Naive thymus-derived CD4-positive, alpha-beta T cell (primary cell): Measurements from ENCODE around the gene BCL11A. TPM values are rescaled to one million over a fixed set of nuclear protein-coding genes. Genes with fewer than 3 reads are reported as not detected.
A peak's percentile ranks its signal among the peaks of the same experiment; 100 is the strongest.

Experiments used
- ATAC-seq: fragments of 150-1000 bp; cut with Tn5 transposase; 2 replicates; pipeline ENCODE4 v1.10.0; 2021; ENCODE audit warnings: mild to moderate bottlenecking, moderate library complexity
- CTCF ChIA-PET: fragments of 350-600 bp; sonication (Branson Sonifier 250); formaldehyde crosslinking; loops from one replicate; lab custom pipeline; 2021; ENCODE audit warnings: antibody characterized with exemption; lab: Charles Lee
- POLR2A ChIA-PET: fragments of 350-600 bp; sonication (Branson Sonifier 250); formaldehyde crosslinking; loops from one replicate; lab custom pipeline; 2021; ENCODE audit warnings: antibody characterized with exemption, inconsistent platforms; lab: Charles Lee
- DNase-seq, 9 donors: peaks; one replicate each; pipeline versions ENCODE4 v3.0.0 to v3.0.0-alpha.2; 2020 to 2022; ENCODE audit warnings: mixed read lengths in 1 of 9
- H3K27ac ChIP-seq: one replicate; pipeline ENCODE4 v1.7.0; 2013; ENCODE audit warnings: mild to moderate bottlenecking, low read depth, low read length, moderate library complexity
- H3K27me3 ChIP-seq, 2 donors: one replicate each; pipeline ENCODE4 v1.7.0; 2013; ENCODE audit warnings: low read length in 2 of 2, mild to moderate bottlenecking in 2 of 2, moderate library complexity in 2 of 2; ENCODE audit not compliant: control insufficient read depth in 2 of 2, insufficient read depth in 2 of 2
- H3K36me3 ChIP-seq, 3 experiments: 1 replicate in 2 of 3; 2 replicates in 1 of 3; pipeline ENCODE4 v1.7.0; 2013; ENCODE audit warnings: low read length in 3 of 3, mild to moderate bottlenecking in 3 of 3, moderate library complexity in 1 of 3; ENCODE audit not compliant: insufficient read depth in 3 of 3, control insufficient read depth in 2 of 3
- H3K4me1 ChIP-seq, 2 donors: one replicate each; pipeline ENCODE4 v1.7.0; 2013; ENCODE audit warnings: low read length in 2 of 2, mild to moderate bottlenecking in 2 of 2, moderate library complexity in 1 of 2; ENCODE audit not compliant: control insufficient read depth in 2 of 2, insufficient read depth in 2 of 2
- H3K4me3 ChIP-seq: 2 replicates; pipeline ENCODE4 v1.7.0; 2013; ENCODE audit warnings: mild to moderate bottlenecking, low read length
- H3K9me3 ChIP-seq, 3 experiments: 1 replicate in 2 of 3; 2 replicates in 1 of 3; pipeline ENCODE4 v1.7.0; 2013; ENCODE audit warnings: low read length in 3 of 3; ENCODE audit not compliant: control insufficient read depth in 2 of 3
- H3K27ac Mint-ChIP-seq, 9 donors: one replicate each; pipeline ENCODE4 v1.8.0; 2020 to 2022; ENCODE audit warnings: mixed read lengths in 9 of 9, mild to moderate bottlenecking in 8 of 9, moderate library complexity in 5 of 9, inconsistent platforms in 2 of 9
- H3K27me3 Mint-ChIP-seq, 5 donors: one replicate each; pipeline ENCODE4 v1.8.0; 2021 to 2022; ENCODE audit warnings: mixed read lengths in 5 of 5, mild to moderate bottlenecking in 1 of 5
- H3K36me3 Mint-ChIP-seq, 5 donors: one replicate each; pipeline ENCODE4 v1.8.0; 2020 to 2022; ENCODE audit warnings: mixed read lengths in 5 of 5, mild to moderate bottlenecking in 3 of 5, inconsistent platforms in 1 of 5
- H3K4me1 Mint-ChIP-seq, 7 donors: one replicate each; pipeline ENCODE4 v1.8.0; 2020 to 2022; ENCODE audit warnings: mixed read lengths in 7 of 7, mild to moderate bottlenecking in 3 of 7, inconsistent platforms in 1 of 7
- H3K4me3 Mint-ChIP-seq, 10 donors: one replicate each; pipeline ENCODE4 v1.8.0; 2020 to 2022; ENCODE audit warnings: mild to moderate bottlenecking in 10 of 10, mixed read lengths in 10 of 10, moderate library complexity in 6 of 10, inconsistent platforms in 2 of 10
- H3K9me3 Mint-ChIP-seq, 11 donors: one replicate each; pipeline ENCODE4 v1.8.0; 2020 to 2022; ENCODE audit warnings: mixed read lengths in 11 of 11, mild to moderate bottlenecking in 4 of 11, inconsistent platforms in 1 of 11, moderate library complexity in 1 of 11
- intact Hi-C, 2 donors: fragments of 100-400 bp; cut with micrococcal nuclease; formaldehyde crosslinking; loops; one replicate each; pipeline ENCODE4 v1.15.1; 2023
- polyA plus RNA-seq, 2 donors: library from polyadenylated mRNA; unstranded; fragments of 300-500 nt; fragmentation: Illumina TruSeq; gene quantifications; one replicate each; pipeline ENCODE4 v1.2.3, GENCODE V29; 2021
- total RNA-seq, 6 experiments: library from RNA in 5 of 6; stranded (reverse) in 5 of 6; gene quantifications; 1 replicate in 5 of 6; 2 replicates in 1 of 6; pipeline ENCODE4 v1.2.3 and lab custom pipeline; 2021 to 2026

The BCL11A gene
- total and polyA plus RNA-seq, 7 experiments from 2014 or later = 1.5 to 26.2 (median 2.5) TPM; not detected in 1

DNA sequence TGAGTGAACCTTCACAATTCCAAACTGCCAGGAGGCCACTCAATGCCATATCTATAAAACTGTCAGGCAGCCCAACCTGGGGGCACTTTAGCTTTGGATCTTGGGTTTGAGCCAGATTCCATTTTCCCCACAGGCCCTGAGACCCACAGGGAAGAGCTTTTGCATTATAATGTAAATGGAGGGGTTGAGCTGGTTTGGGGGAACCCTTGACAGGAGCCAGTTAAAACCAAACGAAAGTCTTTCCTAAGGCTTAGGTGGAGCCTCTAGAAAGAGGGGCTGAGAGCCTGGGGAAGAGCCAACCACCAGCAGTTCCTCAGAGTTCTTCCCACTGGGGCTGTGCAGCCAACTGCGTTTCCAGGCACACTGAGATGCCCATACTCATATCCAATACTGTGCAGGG lies 42.7 kb downstream of the BCL11A start:
- H3K27me3 ChIP-seq = no peaks in the 10 kb centered on the region
- no peaks in the 10 kb centered on the region for H3K36me3 Mint-ChIP-seq
- H3K4me1 ChIP-seq = no peaks in the 10 kb centered on the region
- H3K27me3 Mint-ChIP-seq = peaks cover 23 to 60% (median 32%) of the 10 kb centered on the region in 5 donors
- no peak overlapping the region for H3K27ac Mint-ChIP-seq
- ATAC-seq (no peak), DNase-seq (no peak)
- no peak overlapping the region for H3K4me3 ChIP-seq
- peaks cover 0 to 4% (median 0%) of the 10 kb centered on the region in 11 donors for H3K9me3 Mint-ChIP-seq
- peaks cover 0 to 15% (median 5%) of the 10 kb centered on the region in 7 donors for H3K4me1 Mint-ChIP-seq
- no peaks in the 10 kb centered on the region for H3K36me3 ChIP-seq
- H3K4me3 Mint-ChIP-seq = no peak overlapping the region
- intact Hi-C loops = no loop called here
- ChIA-PET POLR2A (no interaction called here), CTCF (interaction anchor here (1.8 kb wide), 1 partner anchor 12 kb away, joined by 4 read pairs; no protein-coding TSS in a partner anchor)
- no peaks in the 10 kb centered on the region for H3K9me3 ChIP-seq
- no peak overlapping the region for H3K27ac ChIP-seq

DNA sequence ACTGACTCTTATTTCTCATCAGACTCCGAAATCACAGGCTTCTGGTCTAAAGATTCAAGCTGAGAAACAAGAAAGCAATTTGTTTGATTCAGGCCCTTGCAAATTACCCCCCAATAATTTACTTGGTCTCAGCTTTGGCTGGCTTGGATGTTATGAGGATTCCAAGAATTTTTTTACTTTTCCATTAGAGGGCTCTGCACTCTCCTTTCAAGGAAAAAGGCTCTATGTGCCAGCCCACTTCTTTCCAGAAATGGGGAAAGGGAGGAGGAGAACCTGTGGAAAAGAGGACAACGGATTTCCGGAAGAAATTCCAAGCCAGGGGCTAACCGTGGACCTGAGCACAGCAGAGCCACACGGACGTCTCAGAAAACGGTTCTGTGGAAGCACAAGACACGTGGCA lies 44.4 kb downstream of the BCL11A start:
- Mint-ChIP-seq H3K4me3 (no peak overlapping the region), H3K27ac (no peak overlapping the region), H3K27me3 (peaks cover 26 to 64% (median 36%) of the 10 kb centered on the region in 5 donors), H3K36me3 (no peaks in the 10 kb centered on the region), H3K4me1 (peaks cover 0 to 8% (median 0%) of the 10 kb centered on the region in 7 donors), H3K9me3 (peaks cover 0 to 4% (median 0%) of the 10 kb centered on the region in 11 donors)
- Histone ChIP-seq H3K9me3 (no peaks in the 10 kb centered on the region), H3K4me3 (no peak overlapping the region), H3K4me1 (no peaks in the 10 kb centered on the region), H3K27ac (no peak overlapping the region), H3K27me3 (no peaks in the 10 kb centered on the region), H3K36me3 (no peaks in the 10 kb centered on the region)
- ChIA-PET POLR2A (no interaction called here), CTCF (no interaction called here)
- DNase-seq = no peak
- intact Hi-C loops = no loop called here
- no peak for ATAC-seq

GRCh38 chr2:60508339-60508917 lies 45.0 kb downstream of the BCL11A start:
- ATAC-seq = no peak
- Histone ChIP-seq H3K4me3 (no peak overlapping the region), H3K27me3 (no peaks in the 10 kb centered on the region), H3K9me3 (no peaks in the 10 kb centered on the region), H3K36me3 (no peaks in the 10 kb centered on the region), H3K4me1 (no peaks in the 10 kb centered on the region), H3K27ac (no peak overlapping the region)
- intact Hi-C loops = no loop called here
- Mint-ChIP-seq H3K4me3 (no peak overlapping the region), H3K27ac (no peak overlapping the region), H3K9me3 (peaks cover 0 to 3% (median 0%) of the 10 kb centered on the region in 11 donors), H3K36me3 (no peaks in the 10 kb centered on the region), H3K4me1 (peaks cover 0 to 8% (median 0%) of the 10 kb centered on the region in 7 donors), H3K27me3 (peaks cover 24 to 63% (median 34%) of the 10 kb centered on the region in 5 donors)
- no peak for DNase-seq
- POLR2A ChIA-PET = interaction anchor here (0.7 kb wide), 1 partner anchor 41 kb away, joined by 4 read pairs; no protein-coding TSS in a partner anchor
- CTCF ChIA-PET = no interaction called here

GRCh38 chr2:60507211-60507965 lies 46.1 kb downstream of the BCL11A start:
- Mint-ChIP-seq H3K27me3 (peaks cover 21 to 63% (median 32%) of the 10 kb centered on the region in 5 donors), H3K36me3 (no peaks in the 10 kb centered on the region), H3K4me1 (peaks cover 0 to 8% (median 0%) of the 10 kb centered on the region in 7 donors), H3K4me3 (peak overlapping the region in 2 of 10 donors; percentile 26 to 39), H3K9me3 (peaks cover 0 to 2% (median 0%) of the 10 kb centered on the region in 11 donors), H3K27ac (peak overlapping the region in 3 of 9 donors; percentile 9 to 78 (median 46))
- Histone ChIP-seq H3K36me3 (no peaks in the 10 kb centered on the region), H3K27ac (no peak overlapping the region), H3K4me1 (no peaks in the 10 kb centered on the region), H3K9me3 (no peaks in the 10 kb centered on the region), H3K4me3 (no peak overlapping the region), H3K27me3 (no peaks in the 10 kb centered on the region)
- ATAC-seq (no peak), DNase-seq (peak in 1 of 9 donors; percentile 8)
- intact Hi-C loops = no loop called here
- CTCF ChIA-PET = no interaction called here
- POLR2A ChIA-PET = interaction anchor here (0.7 kb wide), 1 partner anchor 42 kb away, joined by 4 read pairs; no protein-coding TSS in a partner anchor

GRCh38 chr2:60505880-60506260 lies 47.6 kb downstream of the BCL11A start:
- peaks cover 0 to 6% (median 0%) of the 10 kb centered on the region in 7 donors for H3K4me1 Mint-ChIP-seq
- H3K4me3 Mint-ChIP-seq = no peak overlapping the region
- intact Hi-C loops = no loop called here
- Histone ChIP-seq H3K36me3 (no peaks in the 10 kb centered on the region), H3K9me3 (no peaks in the 10 kb centered on the region), H3K27ac (no peak overlapping the region), H3K4me3 (no peak overlapping the region), H3K27me3 (no peaks in the 10 kb centered on the region), H3K4me1 (no peaks in the 10 kb centered on the region)
- DNase-seq (no peak), ATAC-seq (no peak)
- no peak overlapping the region for H3K27ac Mint-ChIP-seq
- POLR2A ChIA-PET = no interaction called here
- H3K36me3 Mint-ChIP-seq = no peaks in the 10 kb centered on the region
- H3K27me3 Mint-ChIP-seq = peaks cover 17 to 66% (median 32%) of the 10 kb centered on the region in 5 donors
- CTCF ChIA-PET = no interaction called here
- H3K9me3 Mint-ChIP-seq = peaks cover 0 to 2% (median 0%) of the 10 kb centered on the region in 11 donors

DNA sequence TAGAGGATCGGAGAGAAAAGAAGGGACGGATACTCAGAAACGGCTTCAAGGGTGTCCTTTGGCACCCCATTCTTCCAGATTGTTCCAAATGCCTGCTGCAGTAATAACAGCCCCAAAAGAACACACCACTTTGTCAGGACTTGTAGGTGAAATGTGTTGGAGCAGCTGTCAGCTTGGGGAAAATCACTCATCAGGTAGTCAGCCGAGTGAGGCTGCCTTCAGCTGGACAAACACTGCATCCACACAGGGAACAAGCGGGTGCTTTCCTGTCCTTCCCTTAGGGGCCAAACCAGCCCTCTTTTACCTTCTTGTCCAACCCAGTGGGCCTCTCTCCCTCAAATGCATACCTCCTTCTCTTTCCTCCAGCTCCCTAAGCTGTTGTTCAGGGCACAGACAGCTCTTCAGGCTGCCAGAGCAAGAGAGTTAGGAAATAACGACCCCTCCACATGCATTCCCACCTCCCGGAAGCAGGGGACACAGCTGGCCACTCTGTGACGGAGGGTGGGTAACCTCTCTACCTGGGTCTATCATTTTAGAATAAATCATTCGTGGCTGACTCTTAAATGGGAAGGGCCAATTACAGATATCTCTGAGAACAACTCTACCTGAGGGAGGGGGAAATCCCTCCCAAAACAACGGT lies 48.1 kb downstream of the BCL11A start:
- H3K27ac Mint-ChIP-seq = no peak overlapping the region
- POLR2A ChIA-PET = no interaction called here
- Histone ChIP-seq H3K4me1 (no peaks in the 10 kb centered on the region), H3K27me3 (no peaks in the 10 kb centered on the region), H3K4me3 (no peak overlapping the region), H3K36me3 (no peaks in the 10 kb centered on the region), H3K9me3 (no peaks in the 10 kb centered on the region), H3K27ac (no peak overlapping the region)
- H3K27me3 Mint-ChIP-seq = peaks cover 14 to 66% (median 30%) of the 10 kb centered on the region in 5 donors
- no peaks in the 10 kb centered on the region for H3K36me3 Mint-ChIP-seq
- intact Hi-C loops = no loop called here
- DNase-seq = no peak
- H3K4me3 Mint-ChIP-seq = no peak overlapping the region
- ATAC-seq = no peak
- CTCF ChIA-PET = no interaction called here
- peaks cover 0 to 1% (median 0%) of the 10 kb centered on the region in 11 donors for H3K9me3 Mint-ChIP-seq
- H3K4me1 Mint-ChIP-seq = peaks cover 0 to 6% (median 0%) of the 10 kb centered on the region in 7 donors
